HT-29 (cell line): ENCODE measurements around the gene WIF1. TPM values are rescaled to one million over a fixed set of nuclear protein-coding genes. Genes with fewer than 3 reads are reported as not detected.
A peak's percentile ranks its signal among the peaks of the same experiment; 100 is the strongest.

Experiments used
- DNase-seq: peaks from one replicate; pipeline ENCODE4 v3.0.0-alpha.2; 2015; ENCODE audit warnings: low spot score
- small RNA-seq: library from RNA; depleted of rRNA; stranded (forward); fragments of <200 nt; gene quantifications from one replicate; pipeline ENCODE3, GENCODE V24; 2014
- total RNA-seq: library from RNA; depleted of rRNA; stranded (reverse); fragments of >200 nt; shearing (Covaris generic); gene quantifications from 2 replicates; pipeline ENCODE4 v1.2.3, GENCODE V29; 2014; rRNA removed

Gene WIF1
- total RNA-seq, 1 experiment from 2014 or later: not detected

GRCh38 chr12:65022960-65023359 is 98.1 kb downstream of the WIF1 start:
- DNase-seq: peak; percentile 88

GRCh38 chr12:65022421-65022820 is 98.7 kb downstream of the WIF1 start:
- peak; percentile 75 for DNase-seq

GRCh38 chr12:65019696-65020234 is 101.3 kb downstream of the WIF1 start:
- no peak for DNase-seq

GRCh38 chr12:65016881-65017650 is 104.0 kb downstream of the WIF1 start:
- DNase-seq: no peak

GRCh38 chr12:65015850-65016249 is 105.3 kb downstream of the WIF1 start:
- no peak for DNase-seq

GRCh38 chr12:65014504-65015271 is 106.4 kb downstream of the WIF1 start:
- no peak for DNase-seq

GRCh38 chr12:65010437-65010836 is 110.7 kb downstream of the WIF1 start:
- DNase-seq: no peak

GRCh38 chr12:65005716-65006115 is 115.4 kb downstream of the WIF1 start:
- no peak for DNase-seq

- DNase-seq: no peak
These were observed 116.8 kb downstream of the WIF1 start for GRCh38 chr12:65004270-65004669.

Small RNA genes lying within 50 kb of the gene (small RNA-seq; reads per million reads assigned to genes)
- gene RNU6-166P: not detected

Other genes starting within 250 kb of the WIF1 start
- 64.2 and 70.9 TPM in 2 replicates for gene LEMD3, start 48.3 kb upstream of the WIF1 start, total RNA-seq
- 0.05 TPM in 1 of 2 replicates, not detected in the other for gene MSRB3, start 157.4 kb upstream of the WIF1 start, total RNA-seq